NCI-H82 treated with DMSO at 0.1 percent for 48 hours (cell line): ENCODE measurements around the gene NMRK2.
"Not testable (repeated sequence)": the region's sequence is repeated elsewhere in the genome, so short reads cannot be mapped to it uniquely, and the experiment has no call there.

Experiments used
- DNase-seq: peaks from one replicate; lab custom pipeline; 2025; ENCODE audit not compliant: unreplicated experiment; lab: John Stamatoyannopoulos, UW

Gene NMRK2

DNA sequence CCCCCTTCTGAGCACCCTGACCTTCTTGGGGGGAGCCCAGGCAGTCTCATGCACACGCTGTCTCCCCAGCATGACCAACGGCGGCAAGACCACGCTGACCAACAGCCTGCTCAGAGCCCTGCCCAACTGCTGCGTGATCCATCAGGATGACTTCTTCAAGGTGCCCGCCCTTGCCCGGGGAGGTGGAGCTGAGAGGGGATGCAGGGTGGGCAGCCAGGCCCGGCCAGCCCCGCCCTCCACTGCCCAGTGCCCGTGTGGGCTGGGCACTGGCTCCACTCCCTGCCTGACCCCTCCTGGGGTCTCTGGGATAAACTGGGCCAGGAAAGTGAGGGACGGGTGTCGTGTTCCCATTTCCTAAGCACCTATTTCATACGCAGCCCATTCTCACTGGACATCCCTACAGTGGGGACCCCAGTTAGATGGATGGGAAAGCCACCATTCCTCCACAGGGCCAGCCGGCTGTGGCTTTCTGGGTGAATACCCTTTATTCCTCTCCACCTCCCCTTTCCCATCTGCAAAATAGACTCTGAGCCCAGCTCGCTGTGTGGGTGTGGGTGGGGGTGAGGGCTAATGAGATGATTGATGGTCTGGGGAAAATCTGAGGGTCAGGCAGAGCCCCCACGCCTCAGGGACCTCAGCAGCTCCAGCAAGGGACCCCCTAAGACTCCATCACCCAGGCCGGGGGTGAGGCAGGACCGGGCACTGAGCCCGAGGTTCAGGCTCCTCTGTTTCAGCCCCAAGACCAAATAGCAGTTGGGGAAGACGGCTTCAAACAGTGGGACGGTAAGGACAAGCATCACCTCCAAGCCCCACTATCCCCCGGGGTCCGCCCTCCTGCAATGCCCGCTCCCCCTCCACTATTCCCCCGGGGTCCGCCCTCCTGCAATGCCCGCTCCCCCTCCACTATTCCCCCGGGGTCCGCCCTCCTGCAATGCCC, 3.9 kb downstream of the NMRK2 start:
- no peak for DNase-seq

DNA sequence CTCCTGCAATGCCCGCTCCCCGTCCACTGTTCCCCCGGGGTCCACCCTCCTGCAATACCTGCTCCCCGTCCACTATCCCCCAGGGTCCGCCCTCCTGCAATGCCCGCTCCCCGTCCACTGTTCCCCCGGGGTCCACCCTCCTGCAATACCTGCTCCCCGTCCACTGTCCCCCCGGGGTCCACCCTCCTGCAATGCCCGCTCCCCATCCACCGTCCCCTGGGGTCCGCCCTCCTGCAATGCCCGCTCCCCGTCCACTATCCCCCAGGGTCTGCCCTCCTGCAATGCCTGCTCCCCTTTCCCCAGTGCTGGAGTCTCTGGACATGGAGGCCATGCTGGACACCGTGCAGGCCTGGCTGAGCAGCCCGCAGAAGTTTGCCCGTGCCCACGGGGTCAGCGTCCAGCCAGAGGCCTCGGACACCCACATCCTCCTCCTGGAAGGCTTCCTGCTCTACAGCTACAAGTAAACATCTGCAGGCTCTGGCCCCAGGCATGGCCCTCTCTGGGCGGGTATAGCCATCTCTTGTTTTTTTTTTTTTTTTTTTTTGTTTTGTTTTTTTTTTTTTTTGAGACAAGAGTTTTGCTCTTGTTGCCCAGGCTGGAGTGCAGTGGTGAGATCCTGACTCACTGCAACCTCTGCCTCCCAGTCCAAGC, 5.6 kb downstream of the NMRK2 start:
- not testable (repeated sequence) for DNase-seq

DNA sequence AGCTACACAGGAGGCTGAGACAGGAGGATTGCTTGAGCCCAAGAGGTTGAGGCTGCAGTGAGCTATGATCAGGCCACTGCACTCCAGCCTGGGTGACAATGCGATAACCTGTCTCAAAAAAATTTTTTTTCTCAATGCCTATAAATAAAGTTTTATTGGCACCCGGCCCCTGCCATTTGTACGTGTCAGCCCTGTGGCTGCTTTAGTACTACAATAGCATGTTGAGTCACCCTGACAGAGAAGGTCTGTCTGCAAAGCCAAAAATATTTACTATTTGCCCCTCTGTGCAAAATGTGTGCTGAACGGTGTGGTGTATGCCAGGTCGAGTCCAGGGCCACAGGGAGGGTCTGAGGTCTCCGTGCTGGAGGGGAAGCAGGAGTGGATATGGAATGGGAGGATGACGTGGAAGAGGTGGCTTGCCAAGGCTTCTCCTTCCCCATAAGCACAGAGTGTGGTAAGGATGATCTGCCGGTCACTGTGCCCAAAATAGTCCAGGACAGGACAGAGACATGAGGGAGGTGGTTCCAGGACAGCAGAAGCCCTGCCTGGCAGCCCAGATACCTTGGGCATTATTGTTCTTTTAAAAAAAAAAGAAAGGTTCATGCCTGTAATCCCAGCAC, 10.0 kb downstream of the NMRK2 start:
- DNase-seq, result no peak

DNA sequence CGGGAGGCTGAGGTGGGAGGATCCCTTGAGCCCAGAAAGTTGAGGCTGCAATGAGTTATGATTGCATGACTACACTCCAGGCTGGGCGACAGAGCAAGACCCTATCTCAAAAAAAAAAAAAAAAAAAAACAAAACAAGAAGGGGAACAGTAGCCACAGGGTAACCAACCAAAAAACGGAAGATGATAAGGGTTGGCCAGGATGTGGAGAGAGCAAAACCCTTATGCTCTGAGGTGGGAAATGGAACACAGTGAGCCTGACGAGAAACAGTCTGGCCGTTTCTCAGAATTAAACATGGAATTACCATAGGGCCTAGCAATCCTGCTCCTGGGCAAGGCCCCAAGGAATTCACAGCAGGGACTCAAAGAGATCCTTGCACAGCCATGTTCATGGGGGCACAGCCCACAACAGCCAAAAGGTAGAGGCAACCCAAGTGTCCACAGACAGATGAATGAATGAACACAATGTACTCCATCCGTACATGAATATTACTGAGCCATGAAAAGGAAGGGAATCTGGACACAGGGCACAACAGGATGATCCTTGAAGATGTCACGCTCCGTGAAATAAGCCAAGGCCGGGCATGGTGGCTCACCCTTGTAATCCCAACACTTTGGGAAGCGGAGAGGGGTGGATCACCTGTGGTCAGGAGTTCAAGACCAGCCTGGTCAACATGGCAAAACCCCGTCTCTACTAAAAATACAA, 11.3 kb downstream of the NMRK2 start:
- DNase-seq, result no peak

DNA sequence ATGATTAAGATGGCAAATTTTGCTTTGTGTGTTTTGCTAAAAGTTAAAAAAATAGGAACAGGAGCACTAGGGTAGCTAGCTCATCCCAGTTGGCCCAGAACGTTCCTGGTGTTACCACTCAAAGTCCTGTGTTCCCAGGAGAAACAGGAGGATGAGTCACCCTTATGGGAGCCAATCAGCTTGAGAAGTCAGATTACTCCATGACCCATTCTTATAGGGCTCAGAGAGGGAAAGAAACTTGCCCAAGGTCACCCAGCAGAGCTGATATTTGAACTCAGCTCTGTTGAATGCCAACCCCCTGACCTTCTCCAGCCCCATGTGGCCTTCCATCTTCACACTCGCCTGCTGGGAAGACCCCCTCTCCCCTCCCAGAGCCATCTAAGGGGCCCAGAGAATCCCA, 13.0 kb downstream of the NMRK2 start:
- no peak for DNase-seq

DNA sequence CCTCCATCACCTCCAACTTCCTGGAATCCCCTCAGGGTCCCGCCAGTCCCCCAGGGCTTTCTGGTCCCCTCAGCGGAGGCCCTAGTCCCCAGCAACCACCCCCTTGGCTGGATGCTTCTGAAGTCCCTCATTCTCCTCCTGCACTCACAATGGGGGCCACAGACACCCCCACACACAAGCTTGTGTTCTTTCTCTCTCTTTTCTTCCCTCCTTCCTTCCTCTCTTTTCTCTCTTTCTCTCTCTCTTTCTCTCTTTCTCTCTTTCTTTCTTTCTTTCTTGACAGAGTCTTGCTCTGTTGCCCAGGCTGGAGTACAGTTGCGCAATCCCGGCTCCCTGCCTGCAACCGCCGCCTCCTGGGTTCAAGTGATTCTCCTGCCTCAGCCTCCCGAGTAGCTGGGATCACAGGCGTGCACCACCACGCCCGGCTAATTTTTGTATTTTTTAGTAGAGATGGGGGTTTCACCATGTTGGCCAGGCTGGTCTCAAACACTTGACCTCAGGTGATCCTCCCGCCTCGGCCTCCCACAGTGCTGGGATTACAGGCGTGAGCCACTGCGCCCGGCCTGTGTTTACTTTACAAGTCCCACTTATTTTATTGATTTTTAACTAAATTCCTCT, 14.6 kb downstream of the NMRK2 start:
- not testable (repeated sequence) for DNase-seq

DNA sequence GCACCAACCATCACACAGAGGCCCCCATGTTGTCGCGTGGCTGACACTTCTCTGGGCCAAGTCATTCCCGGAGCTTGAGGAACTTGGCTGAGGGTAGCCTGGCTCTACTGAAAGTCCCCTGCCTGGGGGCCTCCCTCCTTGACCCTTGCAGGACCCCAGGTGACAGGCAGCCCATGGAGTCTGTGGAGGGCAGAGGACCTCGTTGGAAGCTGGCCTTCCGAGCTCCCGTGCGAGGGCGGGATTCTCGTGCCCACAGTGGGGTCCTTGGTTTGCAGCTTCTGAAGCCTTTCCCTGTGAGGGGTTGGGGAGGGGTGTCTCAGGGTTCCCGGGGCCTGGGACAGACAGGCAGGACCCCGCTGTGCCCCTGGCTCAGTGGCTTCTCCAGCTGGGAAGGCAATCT, 16.4 kb downstream of the NMRK2 start:
- no peak for DNase-seq

DNA sequence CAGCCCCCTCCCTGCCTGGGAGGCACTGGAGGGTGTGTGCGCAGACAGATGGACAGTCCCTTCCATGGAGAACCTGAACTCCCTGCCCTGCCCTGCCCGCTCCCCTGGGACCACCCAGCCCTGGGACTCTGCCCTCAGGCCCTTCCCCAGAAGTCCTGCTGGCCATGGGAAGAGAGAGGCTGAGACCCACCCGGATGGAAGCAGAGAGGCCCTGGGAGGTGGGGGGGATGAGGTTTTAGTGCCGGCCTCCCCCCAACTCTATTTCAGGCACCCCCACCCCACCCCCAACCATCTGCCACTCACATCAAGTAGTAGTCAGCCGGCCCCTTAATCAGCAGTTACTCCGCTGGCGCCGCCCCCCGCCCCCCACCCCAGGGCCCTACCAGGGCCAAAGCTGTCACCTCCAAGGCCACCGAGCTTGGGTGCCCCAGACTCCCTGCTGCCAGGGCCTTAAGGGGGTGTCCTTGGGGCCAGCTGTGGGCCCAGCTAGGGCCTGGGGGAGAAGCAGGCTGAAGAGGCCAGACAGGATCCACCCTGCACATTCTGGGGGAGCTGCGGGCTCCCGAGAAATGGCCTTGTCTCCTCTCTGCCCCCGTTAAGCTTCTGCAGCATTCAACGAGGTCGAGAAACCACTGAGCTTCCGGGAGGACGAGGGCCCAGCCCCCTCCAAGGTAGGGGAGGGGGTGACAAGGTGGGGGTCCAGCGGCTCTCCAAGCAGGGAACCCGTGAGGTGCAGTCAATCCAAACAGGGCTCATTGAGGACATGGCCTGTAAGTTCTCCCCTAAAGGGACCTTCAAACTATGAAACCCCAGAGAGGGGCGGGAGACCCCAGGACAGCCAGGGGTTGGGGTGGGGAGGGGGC, 17.4 kb downstream of the NMRK2 start:
- no peak for DNase-seq

DNA sequence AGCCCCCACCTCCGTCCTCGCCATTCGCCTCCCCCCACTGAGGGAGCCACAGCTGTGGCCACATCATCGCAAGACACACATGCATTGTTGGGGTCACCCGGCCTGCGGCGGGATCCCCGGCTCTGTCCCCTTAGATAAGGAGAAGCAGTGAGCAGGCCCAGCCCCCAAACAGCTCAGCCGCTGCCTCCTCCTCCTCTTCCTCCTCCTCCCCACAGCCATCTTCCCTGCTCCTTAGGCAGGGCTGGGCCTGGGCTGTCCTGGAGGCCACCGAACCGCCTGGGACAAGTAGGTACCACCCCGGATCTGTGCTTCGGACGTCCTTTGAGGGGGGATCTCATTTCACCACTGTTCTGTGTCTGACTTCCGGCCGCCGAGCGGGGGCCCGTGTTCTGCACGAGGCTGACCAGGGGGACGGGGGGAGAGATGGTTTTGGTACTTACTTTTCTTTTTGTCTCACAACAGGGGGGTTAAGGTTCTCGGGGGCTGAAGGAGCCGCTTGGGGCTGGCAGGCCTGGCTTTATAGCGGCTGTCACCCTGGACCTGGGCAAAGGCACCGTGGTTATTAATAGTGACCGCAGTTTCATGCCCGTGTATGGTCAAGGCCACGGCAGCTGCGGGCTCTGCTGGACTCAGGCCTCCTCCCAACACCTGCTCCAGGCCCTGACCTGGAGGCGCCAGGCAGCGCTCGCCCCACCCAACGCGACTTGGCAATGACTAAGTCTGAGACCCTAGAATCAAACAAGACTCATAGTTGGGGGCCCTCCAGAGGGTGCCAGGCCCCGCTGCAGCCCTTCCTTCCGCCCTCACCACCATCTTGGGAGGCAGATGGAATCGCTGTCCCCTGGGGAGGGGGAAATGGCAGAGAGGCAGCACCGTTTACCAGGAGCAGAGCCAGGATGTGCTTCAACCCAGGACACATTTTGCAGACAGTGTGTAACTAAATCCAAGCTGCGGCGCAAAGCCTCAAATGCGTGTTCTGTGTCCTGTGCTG, 18.3 kb downstream of the NMRK2 start:
- no peak for DNase-seq

DNA sequence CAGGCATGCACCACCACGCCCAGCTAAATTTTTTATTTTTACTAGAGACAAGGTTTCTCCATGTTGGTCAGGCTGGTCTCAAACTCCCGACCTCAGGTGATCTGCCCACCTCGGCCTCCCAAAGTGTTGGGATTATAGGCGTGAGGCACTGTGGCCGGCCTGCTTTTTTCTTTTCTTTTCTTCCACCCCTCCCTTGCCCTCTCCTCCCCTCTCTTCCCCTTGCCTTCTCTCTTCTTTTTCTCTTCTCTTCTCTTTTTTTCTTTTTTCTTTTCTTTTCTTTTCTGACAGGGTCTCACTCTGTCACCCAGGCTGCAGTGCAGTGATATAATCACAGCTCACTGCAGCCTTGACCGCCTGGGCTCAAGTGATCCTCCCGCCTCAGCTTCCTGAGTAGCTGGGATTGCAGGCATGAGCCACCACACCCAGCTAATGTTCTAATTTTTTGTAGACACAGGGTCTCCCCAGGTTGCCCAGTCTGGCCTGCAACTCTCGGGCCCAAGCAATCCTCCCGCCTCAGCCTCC, 19.9 kb downstream of the NMRK2 start:
- DNase-seq, result not testable (repeated sequence)

DNA sequence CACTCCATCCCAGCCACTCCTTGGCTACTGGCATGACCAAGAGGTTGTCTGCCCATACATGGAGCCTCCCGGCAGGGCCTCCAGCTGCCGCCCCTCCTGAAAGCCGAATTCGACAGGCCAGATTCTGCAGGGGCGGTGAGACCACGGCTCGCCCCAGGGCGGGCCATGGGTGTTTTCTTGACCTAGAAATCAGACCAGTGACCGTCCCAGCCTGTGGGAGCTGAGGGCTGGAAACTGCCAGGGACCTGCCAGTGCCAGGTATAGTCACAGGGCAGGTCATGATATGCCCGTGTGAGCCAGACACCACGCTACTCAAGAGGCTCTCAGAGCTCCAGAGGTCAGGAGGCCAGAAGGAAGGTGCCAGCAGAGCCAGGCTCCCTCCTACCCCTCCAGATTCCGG, 21.2 kb downstream of the NMRK2 start:
- DNase-seq, result no peak

DNA sequence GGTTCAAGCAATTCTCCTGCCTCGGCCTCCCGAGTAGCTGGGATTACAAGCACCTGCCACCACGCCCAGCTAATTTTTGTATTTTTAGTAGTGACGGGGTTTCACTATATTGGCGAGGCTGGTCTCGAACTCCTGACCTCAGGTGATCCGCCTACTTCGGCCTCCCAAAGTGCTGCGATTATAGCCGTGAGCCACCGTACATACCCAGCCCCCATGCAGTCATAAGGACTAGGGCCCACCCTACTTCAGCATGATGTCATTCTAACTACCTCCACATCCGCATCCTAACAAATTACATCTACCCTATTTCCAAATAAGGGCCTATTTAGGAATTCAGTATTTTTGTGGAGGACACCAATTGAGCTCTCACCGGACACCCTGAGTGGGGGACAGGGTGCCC, 22.4 kb downstream of the NMRK2 start:
- not testable (repeated sequence) for DNase-seq

DNA sequence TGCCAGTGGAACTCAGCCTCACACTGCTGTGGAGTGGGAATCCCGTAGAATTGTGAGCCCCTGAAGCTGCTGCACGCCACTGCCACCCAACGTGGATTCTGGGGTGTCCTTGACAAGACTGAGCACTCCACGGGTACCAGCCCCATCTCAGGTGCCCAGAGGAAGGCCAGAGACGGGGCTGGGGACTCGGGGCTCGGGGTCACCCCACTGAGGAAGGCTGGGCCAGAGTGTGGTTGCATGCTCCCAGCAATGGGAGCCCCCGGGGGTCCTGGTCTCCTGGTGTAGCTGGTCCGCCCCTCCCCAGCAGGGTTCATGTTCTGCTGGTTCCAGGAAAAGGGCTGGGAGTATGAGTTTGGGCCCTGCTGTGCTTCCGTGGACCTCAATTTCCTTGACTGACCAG, 22.8 kb downstream of the NMRK2 start:
- no peak for DNase-seq

DNA sequence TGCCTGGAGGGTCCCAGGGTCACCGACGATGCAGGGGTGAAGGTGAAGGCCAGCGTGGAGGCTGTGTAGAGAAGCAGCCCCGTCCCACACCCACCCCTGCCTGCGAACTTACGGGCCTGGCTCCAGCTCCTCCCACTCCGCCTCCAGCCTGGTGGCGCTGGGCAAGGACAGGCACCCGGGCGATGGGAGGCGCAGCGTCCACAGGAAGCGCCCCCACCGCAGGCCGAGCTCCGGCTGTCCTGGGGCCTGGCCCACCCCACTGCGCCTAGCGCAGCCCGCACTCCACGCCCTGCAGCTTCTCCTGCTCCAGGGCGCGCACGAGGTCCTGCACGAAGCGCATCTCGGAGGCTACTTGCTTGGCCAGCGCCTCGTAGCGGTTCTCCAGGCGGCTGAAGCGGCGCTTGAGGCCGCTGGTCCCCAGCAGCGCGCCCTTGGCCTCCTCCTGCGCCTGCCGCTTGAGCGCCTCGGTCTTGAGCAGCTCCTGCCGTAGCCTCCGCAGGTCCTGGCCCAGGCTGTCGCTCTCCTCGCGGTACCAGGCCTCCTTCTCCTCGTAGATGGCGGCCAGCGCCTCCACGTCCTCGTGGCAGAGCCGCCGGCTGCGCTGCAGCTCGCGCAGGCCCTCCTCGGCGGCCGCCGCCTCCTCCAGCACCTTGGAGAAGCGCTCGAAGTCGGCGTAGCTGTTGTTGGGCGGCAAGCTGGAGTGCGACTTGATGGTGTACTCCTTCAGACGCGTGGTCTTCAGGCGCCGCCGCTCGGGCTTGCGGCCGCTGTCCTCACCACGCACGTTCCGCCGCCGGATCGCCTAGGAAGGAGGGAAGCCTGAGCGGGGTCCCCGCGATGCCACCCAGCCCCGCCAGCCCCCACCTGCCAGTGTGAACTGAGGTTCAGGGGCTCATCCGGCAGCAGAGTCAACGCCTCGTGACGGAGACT, 26.2 kb downstream of the NMRK2 start:
- no peak for DNase-seq

DNA sequence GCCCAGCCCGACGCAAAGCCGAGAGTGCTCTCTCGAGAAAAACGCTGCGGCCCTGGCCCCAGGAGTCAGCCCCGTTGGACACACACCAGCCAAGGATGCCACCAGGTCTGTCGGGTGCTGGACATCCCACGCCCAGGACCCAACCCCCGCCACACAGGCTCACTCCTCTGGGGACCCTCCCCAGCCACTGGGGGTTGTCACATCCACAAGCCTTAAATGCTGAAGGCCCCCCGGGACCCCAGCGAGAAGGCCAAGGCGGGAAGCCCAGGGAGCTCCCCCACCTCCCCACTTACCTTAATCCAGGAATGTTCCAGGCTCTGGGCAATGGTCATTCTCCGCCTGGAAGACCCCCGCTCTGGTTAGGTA, 26.9 kb downstream of the NMRK2 start:
- DNase-seq, result no peak

DNA sequence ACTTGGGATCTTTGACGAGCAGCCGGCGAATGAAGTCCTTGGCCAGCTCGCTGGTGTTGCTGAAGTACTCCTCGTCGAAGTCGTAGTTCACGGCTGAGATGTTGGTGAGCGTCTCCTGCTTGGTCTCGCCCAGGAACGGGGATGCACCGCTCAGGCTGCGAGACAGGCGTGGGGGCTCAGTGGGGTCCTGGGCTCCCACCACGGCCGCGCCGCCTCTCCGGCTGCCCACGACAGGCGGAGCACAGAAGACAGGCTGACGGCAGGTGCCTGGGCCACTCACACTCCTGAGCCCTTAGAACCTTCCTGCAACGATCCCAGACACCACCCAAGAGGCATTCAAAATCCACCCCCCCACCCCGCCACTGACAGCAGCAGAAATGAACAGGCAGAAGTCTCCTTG, 28.1 kb downstream of the NMRK2 start:
- no peak for DNase-seq

DNA sequence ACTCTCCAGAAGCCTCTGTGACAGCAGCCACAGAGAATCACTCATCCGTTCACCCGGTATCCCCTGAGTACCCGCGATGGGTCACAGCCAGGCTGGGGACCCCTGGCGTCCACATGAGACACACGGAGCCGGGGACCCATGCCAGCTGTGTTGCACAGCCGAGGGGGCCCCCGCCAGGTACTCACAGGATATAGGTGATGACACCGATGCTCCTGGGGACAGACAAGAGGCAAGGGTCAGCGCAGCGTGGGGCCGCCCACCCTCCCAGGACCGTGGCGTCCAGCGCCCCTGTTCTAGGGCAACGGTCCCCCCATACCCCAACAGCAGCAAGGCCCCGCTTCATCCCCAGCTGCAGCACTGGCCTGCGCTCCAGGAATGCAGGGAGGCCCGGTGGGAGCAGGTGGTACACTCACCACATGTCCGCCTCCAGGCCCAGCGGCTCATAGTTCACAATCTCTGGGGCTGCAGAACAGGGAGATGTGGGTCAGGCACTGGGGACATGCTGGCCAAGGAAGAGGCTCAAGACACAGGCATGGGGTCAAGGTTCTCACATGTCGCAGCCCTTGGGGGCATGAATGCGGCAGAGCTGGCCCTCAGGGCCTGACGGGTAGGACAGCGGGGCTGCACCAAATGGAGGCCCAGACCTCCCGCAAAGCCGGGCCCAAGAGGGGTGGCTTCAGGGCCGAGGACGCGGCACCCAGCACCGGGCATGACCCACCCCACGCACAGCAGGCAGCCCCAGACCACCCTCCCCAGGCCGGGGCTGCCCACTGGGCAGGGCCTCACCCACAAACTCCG, 30.8 kb downstream of the NMRK2 start:
- DNase-seq, result no peak
